ENCODE data around the gene IFIT1B.

- no peak for TF ChIP-seq CTCF (IDR thresholded peaks at IDR 0.05)
- TF ChIP-seq EP300 (IDR thresholded peaks at IDR 0.05): no peak
- TF ChIP-seq POLR2A (IDR thresholded peaks at IDR 0.05): no peak
- TF ChIP-seq POLR2AphosphoS5 (IDR thresholded peaks at IDR 0.05): no peak
These were observed 5.9 kb upstream of the IFIT1B start for GRCh38 chr10:89371987-89372386.
